ENCODE data around the gene SPRR1A.

SPRR1A gene, protein sequence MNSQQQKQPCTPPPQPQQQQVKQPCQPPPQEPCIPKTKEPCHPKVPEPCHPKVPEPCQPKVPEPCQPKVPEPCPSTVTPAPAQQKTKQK

DNA sequence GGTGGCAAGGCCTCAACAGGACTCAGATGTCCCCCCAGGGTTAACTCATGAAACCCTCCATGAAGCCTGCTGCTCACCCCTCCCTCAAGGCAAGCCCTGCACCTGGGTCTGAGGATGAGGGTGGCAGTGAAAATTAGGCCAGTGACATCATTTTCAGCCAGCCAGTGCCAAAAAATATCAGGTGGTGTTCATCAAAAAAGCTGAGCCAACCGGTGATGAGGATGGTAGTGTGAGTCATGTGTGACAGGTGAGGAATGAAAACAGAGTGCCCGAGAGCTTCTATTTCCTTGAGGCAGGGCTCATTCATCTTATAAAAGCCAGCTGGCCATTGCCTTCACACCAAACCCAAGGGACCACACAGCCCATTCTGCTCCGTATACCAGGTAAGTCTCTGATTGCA, at the start of gene SPRR1A:
SPRR1A (plus strand) TSS at position 339 of the 400 bp plus-strand sequence. CDS start 1,150 bp downstream, outside the sequence.
- Histone ChIP-seq H3K27ac (no peak within 1 kb of the TSS), H3K27me3 (peaks cover 0 to 2% of the 10 kb centered on the region in 2 donors), H3K4me3 (no peak within 1 kb of the TSS), H3K9me3 (no peaks in the 10 kb centered on the region), H3K36me3 (no peaks in the 10 kb centered on the region), H3K4me1 (no peaks in the 10 kb centered on the region)
- TF ChIP-seq, protein P1, sequence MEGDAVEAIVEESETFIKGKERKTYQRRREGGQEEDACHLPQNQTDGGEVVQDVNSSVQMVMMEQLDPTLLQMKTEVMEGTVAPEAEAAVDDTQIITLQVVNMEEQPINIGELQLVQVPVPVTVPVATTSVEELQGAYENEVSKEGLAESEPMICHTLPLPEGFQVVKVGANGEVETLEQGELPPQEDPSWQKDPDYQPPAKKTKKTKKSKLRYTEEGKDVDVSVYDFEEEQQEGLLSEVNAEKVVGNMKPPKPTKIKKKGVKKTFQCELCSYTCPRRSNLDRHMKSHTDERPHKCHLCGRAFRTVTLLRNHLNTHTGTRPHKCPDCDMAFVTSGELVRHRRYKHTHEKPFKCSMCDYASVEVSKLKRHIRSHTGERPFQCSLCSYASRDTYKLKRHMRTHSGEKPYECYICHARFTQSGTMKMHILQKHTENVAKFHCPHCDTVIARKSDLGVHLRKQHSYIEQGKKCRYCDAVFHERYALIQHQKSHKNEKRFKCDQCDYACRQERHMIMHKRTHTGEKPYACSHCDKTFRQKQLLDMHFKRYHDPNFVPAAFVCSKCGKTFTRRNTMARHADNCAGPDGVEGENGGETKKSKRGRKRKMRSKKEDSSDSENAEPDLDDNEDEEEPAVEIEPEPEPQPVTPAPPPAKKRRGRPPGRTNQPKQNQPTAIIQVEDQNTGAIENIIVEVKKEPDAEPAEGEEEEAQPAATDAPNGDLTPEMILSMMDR (IDR thresholded peaks at IDR 0.05) = no peak
- intact Hi-C loops (cut with DNase I; ENCODE audit: low total_unique reads) = no loop called here
- no peak for DNase-seq

DNA sequence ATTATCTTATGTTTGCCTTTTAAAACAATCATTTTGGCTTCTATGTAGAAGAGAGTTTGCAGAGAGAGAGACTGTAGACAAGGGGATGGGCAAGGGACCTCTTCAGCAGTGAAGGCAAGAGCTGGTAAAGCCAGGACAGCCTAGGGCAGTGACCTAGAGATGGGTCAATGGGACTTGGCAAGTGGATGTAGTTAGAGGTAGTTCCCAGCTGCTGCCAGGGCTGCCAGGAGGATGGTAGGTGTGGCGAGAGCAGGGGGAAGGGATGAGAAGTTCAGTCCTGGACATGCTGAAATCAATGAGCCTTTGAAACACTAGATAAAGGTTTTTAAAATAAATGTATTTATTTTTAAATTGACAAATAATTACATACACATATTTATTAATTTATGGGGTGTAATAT, 43.3 kb upstream of the SPRR1A start:
- H3K36me3 ChIP-seq = no peaks in the 10 kb centered on the region
- intact Hi-C loops (cut with DNase I; ENCODE audit: low total_unique reads) = no loop called here
- DNase-seq = no peak
- H3K27me3 ChIP-seq = no peaks in the 10 kb centered on the region
- H3K27ac ChIP-seq = no peak overlapping the region
- no peaks in the 10 kb centered on the region for H3K9me3 ChIP-seq
- H3K4me1 ChIP-seq = no peaks in the 10 kb centered on the region
- TF ChIP-seq, protein P1 (IDR thresholded peaks at IDR 0.05) = no peak
- no peak overlapping the region for H3K4me3 ChIP-seq

DNA sequence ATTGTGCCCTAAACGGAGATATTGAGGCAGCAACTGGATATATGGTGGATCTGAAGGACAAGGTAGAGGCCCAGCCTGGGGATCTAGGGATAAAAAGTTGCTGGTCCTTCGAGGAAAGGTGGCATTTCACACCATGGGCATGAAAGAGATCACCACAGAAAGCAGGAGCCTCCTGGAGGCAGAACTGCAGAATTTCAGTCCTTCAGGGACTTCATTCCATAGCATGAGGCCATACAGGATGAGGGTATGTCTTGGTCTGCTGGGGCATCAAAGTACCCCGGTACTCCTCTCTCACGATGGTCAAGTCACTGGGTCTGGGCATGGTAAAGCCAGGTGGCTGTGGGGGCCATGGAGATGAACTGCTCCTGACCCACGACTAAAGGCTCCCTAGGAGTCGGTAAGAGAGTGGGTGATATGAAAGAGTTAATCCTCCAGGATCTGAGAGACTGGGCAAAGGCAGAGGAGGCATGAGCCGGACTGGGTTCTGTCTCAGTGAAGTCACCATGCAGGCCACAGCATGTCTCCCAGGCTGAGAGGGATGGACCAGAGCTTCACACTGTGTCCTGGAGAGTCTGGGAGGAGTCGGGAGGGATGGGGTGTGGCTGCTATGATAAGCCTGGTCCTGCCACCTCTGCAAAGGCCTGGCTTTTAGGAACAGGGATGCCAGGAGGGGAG, 42.7 kb upstream of the SPRR1A start:
- intact Hi-C loops (cut with DNase I; ENCODE audit: low total_unique reads) = no loop called here
- no peak overlapping the region for H3K27ac ChIP-seq
- H3K36me3 ChIP-seq = no peaks in the 10 kb centered on the region
- no peaks in the 10 kb centered on the region for H3K4me1 ChIP-seq
- no peaks in the 10 kb centered on the region for H3K9me3 ChIP-seq
- DNase-seq = no peak
- TF ChIP-seq, protein P1 (IDR thresholded peaks at IDR 0.05) = no peak
- no peak overlapping the region for H3K4me3 ChIP-seq
- H3K27me3 ChIP-seq = no peaks in the 10 kb centered on the region

DNA sequence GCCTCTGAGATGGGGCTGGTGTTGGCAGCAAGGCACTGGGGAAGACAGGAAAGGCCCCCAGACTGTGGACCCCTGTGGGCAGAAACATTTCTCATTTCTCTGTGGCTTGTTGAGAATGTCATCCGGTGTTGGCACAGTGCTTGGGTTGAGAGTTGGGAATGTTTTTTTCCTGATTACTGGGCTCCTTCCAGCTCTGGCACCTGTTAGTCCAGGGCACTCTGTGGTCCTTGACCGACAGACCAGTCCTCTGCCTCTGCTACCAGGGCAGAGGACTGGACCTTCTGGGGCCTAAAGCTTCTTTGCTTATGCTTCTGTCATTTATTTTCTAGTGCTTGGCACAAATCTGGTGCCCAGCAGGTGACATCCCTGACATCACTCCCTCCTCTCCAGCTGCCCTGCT, 41.7 kb upstream of the SPRR1A start:
- Histone ChIP-seq H3K4me1 (no peaks in the 10 kb centered on the region), H3K27me3 (no peaks in the 10 kb centered on the region), H3K36me3 (no peaks in the 10 kb centered on the region), H3K27ac (no peak overlapping the region), H3K4me3 (no peak overlapping the region), H3K9me3 (no peaks in the 10 kb centered on the region)
- TF ChIP-seq, protein P1 (IDR thresholded peaks at IDR 0.05) = no peak
- intact Hi-C loops (cut with DNase I; ENCODE audit: low total_unique reads) = no loop called here
- DNase-seq = no peak

DNA sequence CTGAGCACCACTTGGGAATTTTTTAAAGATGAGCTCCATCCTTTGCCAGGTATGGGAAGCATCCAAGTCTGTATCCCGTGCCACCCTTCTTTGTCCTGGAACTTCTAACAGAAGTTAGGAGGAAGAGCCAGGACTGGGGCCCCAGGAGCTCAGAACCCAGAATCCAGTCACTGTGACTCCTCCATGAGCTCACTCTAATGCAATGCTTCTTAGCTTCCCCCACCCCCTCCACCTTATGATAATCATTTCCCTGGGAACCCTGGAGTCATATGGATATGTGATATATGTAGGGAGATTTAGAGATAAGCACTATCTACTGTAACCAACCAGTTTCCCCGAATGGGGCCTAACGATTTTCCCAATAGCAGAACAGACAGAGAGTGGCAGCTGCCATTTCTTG, 37.6 kb upstream of the SPRR1A start:
- intact Hi-C loops (cut with DNase I; ENCODE audit: low total_unique reads) = no loop called here
- TF ChIP-seq, protein P1 (IDR thresholded peaks at IDR 0.05) = no peak
- no peaks in the 10 kb centered on the region for H3K9me3 ChIP-seq
- no peaks in the 10 kb centered on the region for H3K4me1 ChIP-seq
- no peak for DNase-seq
- H3K36me3 ChIP-seq = no peaks in the 10 kb centered on the region
- H3K27ac ChIP-seq = no peak overlapping the region
- no peak overlapping the region for H3K4me3 ChIP-seq
- H3K27me3 ChIP-seq = no peaks in the 10 kb centered on the region
